DND-41 (cell line): ENCODE results near the gene AXIN1.

Experiments used
- CTCF ChIP-seq: IDR thresholded peaks from 2 replicates; pipeline ENCODE4 v1.5.1; 2012; ENCODE audit warnings: borderline replicate concordance, low read length, moderate library complexity, mild to moderate bottlenecking; ENCODE audit not compliant: poor library complexity, severe bottlenecking; ENCODE audit errors: extremely low read depth
- EZH2 ChIP-seq: IDR thresholded peaks from 3 replicates; pipeline ENCODE4 v1.6.1; 2012; ENCODE audit warnings: borderline replicate concordance, low read depth, mild to moderate bottlenecking, moderate library complexity, low read length, inconsistent platforms; ENCODE audit not compliant: severe bottlenecking

DNA sequence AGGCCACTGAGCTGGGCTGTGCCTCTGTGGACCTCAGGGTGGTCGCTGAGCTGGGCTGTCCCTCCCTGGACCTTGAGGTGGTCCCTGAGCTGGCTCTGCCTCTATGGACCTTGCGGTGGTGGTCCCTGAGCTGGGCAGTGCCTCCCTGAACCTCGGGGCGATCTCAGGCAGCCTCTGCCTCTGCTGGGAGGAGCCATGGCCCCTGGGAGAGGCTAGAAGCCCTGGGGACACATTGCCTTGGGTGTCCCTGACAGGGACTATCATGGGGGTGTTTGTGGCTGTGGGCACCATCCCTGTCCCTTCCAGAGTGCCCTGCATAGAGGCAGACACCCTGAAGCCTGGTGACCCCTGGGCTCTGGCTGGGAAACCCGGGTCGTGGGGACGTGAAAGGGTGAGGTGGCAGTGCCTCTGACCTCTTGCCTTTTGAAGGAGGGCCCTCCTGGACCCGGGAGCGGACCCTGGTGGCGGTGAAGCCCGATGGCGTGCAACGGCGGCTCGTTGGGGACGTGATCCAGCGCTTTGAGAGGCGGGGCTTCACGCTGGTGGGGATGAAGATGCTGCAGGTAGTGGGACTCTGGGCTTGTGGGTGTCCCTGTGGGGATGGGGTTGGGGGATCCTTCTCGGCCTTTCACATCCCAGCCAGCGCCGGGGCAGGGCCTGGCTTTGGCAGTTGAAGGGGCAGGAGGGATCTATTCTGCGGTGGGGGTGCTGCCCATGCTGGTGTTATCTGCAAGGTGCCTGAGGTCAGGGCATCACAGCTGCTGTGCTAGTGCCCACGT, 46.2 kb upstream of the AXIN1 start:
- TF ChIP-seq CTCF (no peak), EZH2 (no peak)
